ENCODE data around the gene PRKAG2.

The PRKAG2 gene

DNA sequence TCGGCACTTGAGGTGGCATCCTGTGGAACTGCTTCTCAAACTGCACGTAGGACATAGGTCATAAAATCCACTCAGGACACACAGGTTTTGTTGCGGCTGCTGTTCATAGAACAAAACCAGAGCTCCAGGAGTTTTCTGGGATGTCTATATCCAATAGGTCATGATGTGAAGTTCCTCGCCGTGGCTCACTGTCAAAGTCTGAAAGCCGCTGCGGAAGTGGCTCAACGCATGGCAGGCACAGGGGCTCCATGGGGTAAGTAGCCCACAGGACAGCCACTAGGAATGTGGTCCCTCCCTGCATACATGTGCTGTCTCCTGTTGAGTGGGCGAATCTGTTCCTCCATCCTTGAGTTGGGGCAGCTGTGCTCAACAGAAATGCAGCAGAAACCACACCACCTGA, 72.2 kb downstream of the PRKAG2 start:
- no peaks in the 10 kb centered on the region for H3F3A ChIP-seq (ENCODE audit: control insufficient read depth, insufficient read depth)
- no peaks in the 10 kb centered on the region for H3K79me2 ChIP-seq (ENCODE audit: control insufficient read depth, low read length)
- H3K9me3 ChIP-seq (ENCODE audit: control insufficient read depth, insufficient read depth, low read length): no peaks in the 10 kb centered on the region
- no peaks in the 10 kb centered on the region for H3K27me3 ChIP-seq (ENCODE audit: control insufficient read depth, low read length)
- H3K9me2 ChIP-seq (replicated peaks; ENCODE audit: control insufficient read depth, low read length): no peaks in the 10 kb centered on the region
- no peak for TF ChIP-seq EZH2phosphoT487 (IDR thresholded peaks at IDR 0.05; ENCODE audit: borderline replicate concordance, low read length)
- TF ChIP-seq, protein P1, sequence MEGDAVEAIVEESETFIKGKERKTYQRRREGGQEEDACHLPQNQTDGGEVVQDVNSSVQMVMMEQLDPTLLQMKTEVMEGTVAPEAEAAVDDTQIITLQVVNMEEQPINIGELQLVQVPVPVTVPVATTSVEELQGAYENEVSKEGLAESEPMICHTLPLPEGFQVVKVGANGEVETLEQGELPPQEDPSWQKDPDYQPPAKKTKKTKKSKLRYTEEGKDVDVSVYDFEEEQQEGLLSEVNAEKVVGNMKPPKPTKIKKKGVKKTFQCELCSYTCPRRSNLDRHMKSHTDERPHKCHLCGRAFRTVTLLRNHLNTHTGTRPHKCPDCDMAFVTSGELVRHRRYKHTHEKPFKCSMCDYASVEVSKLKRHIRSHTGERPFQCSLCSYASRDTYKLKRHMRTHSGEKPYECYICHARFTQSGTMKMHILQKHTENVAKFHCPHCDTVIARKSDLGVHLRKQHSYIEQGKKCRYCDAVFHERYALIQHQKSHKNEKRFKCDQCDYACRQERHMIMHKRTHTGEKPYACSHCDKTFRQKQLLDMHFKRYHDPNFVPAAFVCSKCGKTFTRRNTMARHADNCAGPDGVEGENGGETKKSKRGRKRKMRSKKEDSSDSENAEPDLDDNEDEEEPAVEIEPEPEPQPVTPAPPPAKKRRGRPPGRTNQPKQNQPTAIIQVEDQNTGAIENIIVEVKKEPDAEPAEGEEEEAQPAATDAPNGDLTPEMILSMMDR (IDR thresholded peaks at IDR 0.05; ENCODE audit: low read depth, low read length, poor library complexity, severe bottlenecking): no peak
- no peak overlapping the region for H3K4me2 ChIP-seq (ENCODE audit: low read length)
- H3K27ac ChIP-seq (ENCODE audit: low read depth, low read length): no peak overlapping the region
- no peak overlapping the region for H3K4me3 ChIP-seq (ENCODE audit: low read length)
- no peaks in the 10 kb centered on the region for H3K4me1 ChIP-seq (ENCODE audit: control insufficient read depth, low read length)
- H4K20me1 ChIP-seq (ENCODE audit: control insufficient read depth, insufficient read depth, low read depth, low read length): no peaks in the 10 kb centered on the region
- H3K36me3 ChIP-seq (ENCODE audit: control insufficient read depth, low read length): no peaks in the 10 kb centered on the region

DNA sequence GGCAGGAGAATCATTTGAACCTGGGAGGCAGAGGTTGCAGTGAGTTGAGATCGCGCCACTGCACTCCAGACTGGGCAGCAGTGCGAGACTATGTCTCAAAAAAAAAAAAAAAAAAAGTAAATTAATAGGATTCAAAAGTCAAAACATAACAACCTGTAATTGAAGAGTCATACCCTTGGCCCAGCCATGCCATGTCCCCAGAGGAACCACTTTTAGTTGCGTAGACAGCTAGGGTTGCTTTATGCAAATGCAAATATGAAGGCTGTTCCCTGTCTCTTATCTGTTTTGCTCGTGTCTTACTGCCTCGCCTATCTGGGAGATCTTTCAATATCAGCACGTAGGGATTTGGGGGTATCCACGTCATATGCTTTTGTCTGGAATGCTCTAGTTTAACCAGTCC, 73.1 kb downstream of the PRKAG2 start:
- Histone ChIP-seq H3K79me2 (ENCODE audit: control insufficient read depth, low read length) (no peaks in the 10 kb centered on the region), H3K4me1 (ENCODE audit: control insufficient read depth, low read length) (no peaks in the 10 kb centered on the region), H3K36me3 (ENCODE audit: control insufficient read depth, low read length) (no peaks in the 10 kb centered on the region), H4K20me1 (ENCODE audit: control insufficient read depth, insufficient read depth, low read depth, low read length) (no peaks in the 10 kb centered on the region), H3K27me3 (ENCODE audit: control insufficient read depth, low read length) (no peaks in the 10 kb centered on the region), H3K9me3 (ENCODE audit: control insufficient read depth, insufficient read depth, low read length) (no peaks in the 10 kb centered on the region), H3F3A (ENCODE audit: control insufficient read depth, insufficient read depth) (no peaks in the 10 kb centered on the region), H3K4me3 (ENCODE audit: low read length) (no peak overlapping the region), H3K9me2 (replicated peaks; ENCODE audit: control insufficient read depth, low read length) (no peaks in the 10 kb centered on the region), H3K27ac (ENCODE audit: low read depth, low read length) (no peak overlapping the region), H3K4me2 (ENCODE audit: low read length) (no peak overlapping the region)
- TF ChIP-seq, protein P1 (IDR thresholded peaks at IDR 0.05; ENCODE audit: low read depth, low read length, poor library complexity, severe bottlenecking): no peak
- no peak for TF ChIP-seq EZH2phosphoT487 (IDR thresholded peaks at IDR 0.05; ENCODE audit: borderline replicate concordance, low read length)

DNA sequence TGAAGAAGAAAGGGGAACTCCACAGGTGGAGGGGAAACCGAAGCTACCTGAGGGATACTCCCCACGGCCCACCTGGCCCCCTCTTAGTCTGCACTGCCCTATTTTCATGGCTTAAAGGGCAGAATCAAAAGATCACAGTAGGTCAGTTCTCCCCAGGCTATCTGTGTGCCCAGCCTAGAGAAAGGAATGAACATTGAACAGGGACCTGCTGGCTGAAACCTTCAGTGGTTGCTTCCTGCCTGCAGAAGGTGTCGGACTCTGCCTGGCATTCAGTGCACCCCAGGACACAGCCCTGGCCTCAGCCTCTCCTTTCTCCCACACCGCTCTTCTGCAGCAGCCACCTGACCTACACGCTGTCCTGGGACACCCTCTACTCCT, 74.5 kb downstream of the PRKAG2 start:
- Histone ChIP-seq H3K36me3 (ENCODE audit: control insufficient read depth, low read length) (no peaks in the 10 kb centered on the region), H3K4me1 (ENCODE audit: control insufficient read depth, low read length) (no peaks in the 10 kb centered on the region), H3K4me3 (ENCODE audit: low read length) (no peak overlapping the region), H3F3A (ENCODE audit: control insufficient read depth, insufficient read depth) (no peaks in the 10 kb centered on the region), H3K79me2 (ENCODE audit: control insufficient read depth, low read length) (no peaks in the 10 kb centered on the region), H3K9me2 (replicated peaks; ENCODE audit: control insufficient read depth, low read length) (no peaks in the 10 kb centered on the region), H3K4me2 (ENCODE audit: low read length) (no peak overlapping the region), H3K27me3 (ENCODE audit: control insufficient read depth, low read length) (no peaks in the 10 kb centered on the region), H4K20me1 (ENCODE audit: control insufficient read depth, insufficient read depth, low read depth, low read length) (no peaks in the 10 kb centered on the region), H3K9me3 (ENCODE audit: control insufficient read depth, insufficient read depth, low read length) (no peaks in the 10 kb centered on the region), H3K27ac (ENCODE audit: low read depth, low read length) (no peak overlapping the region)
- TF ChIP-seq EZH2phosphoT487 (IDR thresholded peaks at IDR 0.05; ENCODE audit: borderline replicate concordance, low read length): no peak
- TF ChIP-seq, protein P1 (IDR thresholded peaks at IDR 0.05; ENCODE audit: low read depth, low read length, poor library complexity, severe bottlenecking): no peak

Measured in DOHH2 (cell line).